ENCODE data around the gene TTYH3.

TTYH3 gene

DNA sequence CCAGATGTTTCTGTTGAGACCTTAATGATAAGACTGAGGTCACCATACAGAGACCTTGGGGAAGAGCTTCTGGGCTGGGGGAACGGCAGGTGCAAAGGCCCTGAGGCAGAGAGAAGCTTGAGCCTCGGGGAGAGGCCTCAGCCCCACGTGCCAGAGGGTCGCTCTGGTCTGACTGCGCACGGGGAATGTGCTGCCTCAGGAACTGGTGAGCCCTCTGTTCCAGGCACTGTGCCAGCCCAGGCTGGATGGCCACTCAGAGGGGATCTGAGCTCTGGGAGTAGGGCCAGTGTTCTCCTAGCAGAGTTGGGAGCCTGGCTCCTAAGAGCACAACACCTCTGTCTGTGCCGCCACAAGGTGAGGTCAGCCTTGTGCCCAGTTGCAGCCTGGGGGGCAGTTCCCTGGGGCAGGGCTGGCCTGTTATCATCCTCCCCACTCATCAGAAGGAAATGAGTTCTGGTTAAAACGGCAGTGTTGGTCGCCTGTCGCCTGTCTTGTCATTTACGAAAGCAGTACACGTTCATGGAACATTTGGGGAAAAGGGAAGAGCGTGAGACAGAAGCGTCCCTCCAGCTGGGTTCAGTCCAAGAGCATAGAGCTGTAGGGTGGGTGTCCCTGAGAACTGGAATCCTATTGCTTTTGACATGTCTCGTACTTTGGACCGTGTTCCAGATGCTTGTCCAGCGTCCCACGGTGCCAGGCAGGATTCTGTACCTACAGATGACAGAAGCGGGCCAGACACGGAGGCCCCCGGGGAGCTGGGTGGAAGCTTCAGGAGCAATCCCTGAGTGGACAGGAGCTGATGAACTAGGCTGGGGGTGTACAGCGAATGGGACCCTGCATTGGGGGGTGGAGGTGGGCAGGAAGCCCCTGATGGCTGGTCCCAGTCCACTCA lies 4.3 kb downstream of the TTYH3 start:
- Mint-ChIP-seq H3K9me3 (no peaks in the 10 kb centered on the region), H3K36me3 (no peaks in the 10 kb centered on the region), H3K4me1 (peaks cover 17% of the 10 kb centered on the region), H3K27me3 (no peaks in the 10 kb centered on the region), H3K27ac (no peak overlapping the region), H3K4me3 (no peak overlapping the region)

DNA sequence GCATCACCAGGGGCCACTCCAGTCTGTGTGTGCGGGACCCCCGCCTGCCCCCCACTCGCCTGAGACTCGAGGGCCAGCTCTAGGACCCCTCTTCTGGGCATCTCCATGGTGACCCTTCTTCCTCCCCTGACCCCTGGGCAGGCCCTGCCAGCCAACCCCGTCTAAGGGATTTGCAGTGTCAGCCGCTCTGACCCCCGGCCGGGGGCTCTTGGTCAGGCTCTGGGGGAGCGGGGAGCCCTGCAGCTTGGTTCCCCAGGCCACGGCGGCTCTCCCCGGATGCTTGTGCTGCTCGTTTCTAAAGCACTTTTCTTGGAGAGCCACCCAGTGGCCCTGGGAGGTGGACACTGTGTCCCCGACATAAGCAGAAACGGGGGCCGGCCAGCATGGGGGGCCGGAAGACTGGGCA lies 5.3 kb downstream of the TTYH3 start:
- Mint-ChIP-seq H3K9me3 (no peaks in the 10 kb centered on the region), H3K36me3 (no peaks in the 10 kb centered on the region), H3K4me3 (no peak overlapping the region), H3K27ac (no peak overlapping the region), H3K27me3 (no peaks in the 10 kb centered on the region), H3K4me1 (peaks cover 14% of the 10 kb centered on the region)

DNA sequence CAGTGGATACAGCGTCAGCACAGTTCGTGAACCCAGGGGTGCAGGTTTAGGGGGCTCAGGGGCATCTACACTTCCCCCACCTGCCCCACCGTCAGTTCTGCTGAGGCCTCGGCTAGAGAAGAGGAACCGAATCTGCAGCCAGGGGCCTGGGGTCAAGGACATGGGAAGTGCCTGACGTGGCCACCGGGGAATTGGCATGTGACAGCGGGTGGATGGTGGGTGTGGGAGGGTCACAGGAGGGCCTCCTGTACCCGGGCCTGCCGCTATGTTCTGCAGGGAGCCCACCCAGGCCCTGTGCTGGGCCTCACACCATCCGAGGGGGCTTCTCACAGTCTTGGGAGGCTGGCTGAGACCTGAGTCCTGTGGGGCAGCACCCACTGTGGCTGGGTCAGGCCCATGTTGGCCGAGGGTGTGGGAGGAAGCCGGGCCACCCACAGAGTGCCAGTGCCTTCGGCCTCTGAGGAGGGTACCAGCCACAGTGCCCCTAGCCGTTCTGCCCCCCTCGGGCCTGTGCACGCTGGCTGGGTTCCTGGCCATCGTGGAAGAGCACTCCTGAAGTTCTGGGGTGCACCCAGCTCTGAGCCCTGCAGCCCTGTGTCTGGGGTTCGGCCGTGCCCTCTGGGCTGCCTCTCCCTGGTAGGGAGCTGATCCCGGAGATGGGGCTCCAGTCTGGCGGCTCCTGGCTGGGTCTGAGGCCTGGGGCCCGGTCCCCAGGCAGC lies 5.9 kb downstream of the TTYH3 start:
- Mint-ChIP-seq H3K27ac (no peak overlapping the region), H3K36me3 (no peaks in the 10 kb centered on the region), H3K4me3 (no peak overlapping the region), H3K9me3 (no peaks in the 10 kb centered on the region), H3K4me1 (peaks cover 11% of the 10 kb centered on the region), H3K27me3 (no peaks in the 10 kb centered on the region)

DNA sequence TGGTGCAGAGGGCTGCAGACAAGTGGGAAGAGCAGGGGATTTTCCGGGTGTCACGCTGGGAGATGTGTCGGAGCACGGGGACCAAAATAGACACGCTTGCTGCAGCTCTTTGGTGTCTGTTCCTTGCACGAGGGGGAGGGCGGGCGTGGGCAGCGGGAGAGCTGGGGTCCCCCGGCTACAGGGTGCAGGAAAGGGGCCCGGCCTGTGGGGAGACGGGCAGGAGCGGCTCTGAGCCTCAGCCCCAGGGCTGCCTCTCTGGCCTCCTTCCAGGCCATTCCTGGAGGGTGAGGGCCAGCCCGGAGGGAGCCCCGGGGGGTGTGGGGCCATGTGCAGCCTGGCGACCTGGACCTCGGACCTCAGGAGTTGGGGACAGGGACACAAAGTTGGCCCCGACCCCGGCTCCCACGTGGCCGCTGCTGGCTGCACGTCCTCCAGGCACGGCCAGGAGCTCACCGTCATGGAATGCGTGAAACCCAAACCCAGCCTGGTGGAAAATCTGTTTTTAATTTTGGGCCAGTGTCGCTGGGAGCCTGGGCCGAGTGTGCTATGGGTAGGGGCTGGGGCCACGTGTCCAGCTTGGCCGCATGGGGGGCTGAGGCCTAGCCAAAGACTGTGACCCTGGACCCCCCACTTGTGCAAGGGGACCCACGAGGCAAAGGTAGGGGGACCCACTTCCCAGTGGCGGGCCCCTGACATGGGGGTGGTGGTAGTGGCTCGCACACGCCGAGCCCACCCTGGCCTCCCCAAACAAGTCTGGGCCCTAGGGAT lies 6.6 kb downstream of the TTYH3 start:
- Mint-ChIP-seq H3K4me1 (peaks cover 8% of the 10 kb centered on the region), H3K36me3 (no peaks in the 10 kb centered on the region), H3K9me3 (no peaks in the 10 kb centered on the region), H3K27me3 (no peaks in the 10 kb centered on the region), H3K4me3 (no peak overlapping the region), H3K27ac (no peak overlapping the region)

DNA sequence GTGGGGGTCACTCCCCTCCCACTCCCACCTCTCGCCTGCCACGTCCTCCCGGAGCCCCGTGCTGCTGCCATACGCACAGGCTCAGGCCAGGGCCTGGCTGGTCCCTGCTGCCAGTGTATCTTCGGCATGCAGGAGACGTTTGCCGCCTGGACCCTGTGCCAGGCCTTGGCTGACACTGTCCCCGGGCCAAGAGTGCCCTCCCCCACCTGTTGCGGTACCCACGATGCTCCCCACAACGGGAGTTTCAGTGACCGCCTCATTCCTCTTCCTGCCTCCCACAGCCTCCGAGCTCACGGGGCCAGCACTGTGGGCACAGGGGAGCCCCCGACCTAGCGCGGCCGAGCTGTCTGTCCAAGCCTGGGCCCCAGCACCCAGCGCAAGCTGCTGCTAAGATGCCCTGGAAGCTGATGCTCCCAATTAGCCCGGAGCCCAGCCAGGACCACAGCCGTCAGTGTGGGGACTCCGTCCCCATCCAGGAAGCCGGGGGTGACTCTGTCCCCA lies 7.4 kb downstream of the TTYH3 start:
- Mint-ChIP-seq H3K4me1 (peaks cover 2% of the 10 kb centered on the region), H3K27me3 (no peaks in the 10 kb centered on the region), H3K9me3 (no peaks in the 10 kb centered on the region), H3K4me3 (no peak overlapping the region), H3K27ac (no peak overlapping the region), H3K36me3 (no peaks in the 10 kb centered on the region)

DNA sequence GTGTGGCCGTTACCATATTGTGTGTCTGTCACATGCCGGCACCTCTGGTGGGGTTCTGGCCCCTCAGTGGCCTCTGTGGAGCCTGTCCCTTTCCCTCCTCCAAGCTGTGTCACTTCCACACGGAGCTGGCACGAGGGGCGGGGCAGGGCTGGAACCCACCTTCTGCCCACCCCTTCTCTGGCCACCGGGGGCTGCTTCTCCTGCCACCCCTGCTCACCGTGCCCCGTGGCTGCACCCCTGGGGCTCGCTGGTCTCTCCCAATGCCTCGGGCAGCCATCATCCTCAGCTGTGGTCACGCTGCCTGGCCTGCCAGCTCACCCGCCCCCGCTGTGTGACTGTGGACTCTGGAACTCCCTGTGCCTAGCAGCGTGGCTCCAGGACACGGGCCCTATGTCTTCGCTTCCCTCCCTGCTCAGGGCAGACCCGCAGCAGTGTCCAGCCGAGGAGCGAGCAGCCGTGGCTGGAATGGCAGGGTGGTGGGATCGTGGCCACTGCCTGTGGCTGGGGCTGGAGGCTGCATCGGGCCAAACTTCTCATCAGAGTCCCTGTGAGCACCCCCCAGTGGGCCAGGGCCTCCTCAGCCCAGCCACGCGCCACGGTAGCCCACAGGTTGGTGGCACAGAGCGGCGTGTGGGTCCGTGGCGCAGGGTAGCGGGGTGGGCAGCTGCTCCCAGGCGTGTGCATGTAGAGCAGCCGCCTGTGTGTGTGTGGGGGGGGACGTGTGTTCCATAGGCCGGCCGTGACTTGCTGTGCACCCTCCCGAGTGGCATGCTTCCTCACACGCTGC lies 8.1 kb downstream of the TTYH3 start:
- no peak overlapping the region for H3K4me3 Mint-ChIP-seq

DNA sequence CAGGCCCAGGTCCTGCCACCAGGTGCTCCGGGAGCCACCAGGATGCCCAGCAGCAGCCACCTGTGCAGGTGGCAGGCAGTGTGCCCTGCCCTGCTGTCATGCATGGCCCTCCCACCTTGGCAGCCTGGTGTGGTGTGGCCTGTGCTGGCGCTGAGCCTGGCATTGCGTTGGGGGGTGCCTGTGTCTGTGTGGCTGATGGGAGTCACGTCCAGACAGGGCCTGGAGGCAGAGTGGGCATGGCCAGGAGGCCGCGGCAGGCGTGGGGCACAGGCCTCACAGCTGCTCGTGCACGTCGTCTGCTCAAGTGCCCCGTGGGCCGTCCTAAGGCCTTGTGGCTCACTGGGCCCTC lies 8.7 kb downstream of the TTYH3 start:
- Mint-ChIP-seq H3K4me1 (peaks cover 13% of the 10 kb centered on the region), H3K36me3 (no peaks in the 10 kb centered on the region), H3K9me3 (no peaks in the 10 kb centered on the region), H3K27ac (no peak overlapping the region), H3K27me3 (no peaks in the 10 kb centered on the region), H3K4me3 (no peak overlapping the region)

More for the DNA sequence above, 8.1 kb downstream of the TTYH3 start:
- H3K9me3 Mint-ChIP-seq, result no peaks in the 10 kb centered on the region
- H3K4me1 Mint-ChIP-seq, result peaks cover 7% of the 10 kb centered on the region
- no peak overlapping the region for H3K27ac Mint-ChIP-seq
- H3K27me3 Mint-ChIP-seq, result no peaks in the 10 kb centered on the region
- no peaks in the 10 kb centered on the region for H3K36me3 Mint-ChIP-seq

DNA sequence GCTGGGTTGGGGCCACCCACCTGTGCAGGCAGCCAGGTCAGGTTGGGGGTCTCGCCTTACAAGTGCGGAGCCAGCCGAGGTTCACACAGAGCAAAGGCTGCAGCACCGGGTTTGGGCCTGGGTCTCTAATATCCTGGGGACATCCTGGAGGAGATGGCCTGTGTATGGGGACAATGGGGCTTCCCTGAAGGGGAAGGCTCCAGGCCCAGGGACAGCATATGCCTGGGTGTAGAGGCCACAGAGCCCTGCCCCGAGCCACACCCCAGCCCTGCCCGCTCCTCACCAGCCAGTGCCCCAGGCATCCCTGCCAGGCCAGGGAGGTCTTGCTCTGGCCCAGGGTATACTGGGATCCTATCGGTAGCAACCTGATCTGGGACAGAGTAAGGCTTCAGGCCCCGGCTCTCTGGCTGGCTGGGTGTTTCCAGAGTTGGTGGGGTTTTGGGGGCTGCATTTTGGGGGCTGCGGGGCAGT lies 9.1 kb downstream of the TTYH3 start:
- Mint-ChIP-seq H3K4me1 (peaks cover 16% of the 10 kb centered on the region), H3K27ac (no peak overlapping the region), H3K36me3 (no peaks in the 10 kb centered on the region), H3K27me3 (no peaks in the 10 kb centered on the region), H3K4me3 (no peak overlapping the region), H3K9me3 (no peaks in the 10 kb centered on the region)

DNA sequence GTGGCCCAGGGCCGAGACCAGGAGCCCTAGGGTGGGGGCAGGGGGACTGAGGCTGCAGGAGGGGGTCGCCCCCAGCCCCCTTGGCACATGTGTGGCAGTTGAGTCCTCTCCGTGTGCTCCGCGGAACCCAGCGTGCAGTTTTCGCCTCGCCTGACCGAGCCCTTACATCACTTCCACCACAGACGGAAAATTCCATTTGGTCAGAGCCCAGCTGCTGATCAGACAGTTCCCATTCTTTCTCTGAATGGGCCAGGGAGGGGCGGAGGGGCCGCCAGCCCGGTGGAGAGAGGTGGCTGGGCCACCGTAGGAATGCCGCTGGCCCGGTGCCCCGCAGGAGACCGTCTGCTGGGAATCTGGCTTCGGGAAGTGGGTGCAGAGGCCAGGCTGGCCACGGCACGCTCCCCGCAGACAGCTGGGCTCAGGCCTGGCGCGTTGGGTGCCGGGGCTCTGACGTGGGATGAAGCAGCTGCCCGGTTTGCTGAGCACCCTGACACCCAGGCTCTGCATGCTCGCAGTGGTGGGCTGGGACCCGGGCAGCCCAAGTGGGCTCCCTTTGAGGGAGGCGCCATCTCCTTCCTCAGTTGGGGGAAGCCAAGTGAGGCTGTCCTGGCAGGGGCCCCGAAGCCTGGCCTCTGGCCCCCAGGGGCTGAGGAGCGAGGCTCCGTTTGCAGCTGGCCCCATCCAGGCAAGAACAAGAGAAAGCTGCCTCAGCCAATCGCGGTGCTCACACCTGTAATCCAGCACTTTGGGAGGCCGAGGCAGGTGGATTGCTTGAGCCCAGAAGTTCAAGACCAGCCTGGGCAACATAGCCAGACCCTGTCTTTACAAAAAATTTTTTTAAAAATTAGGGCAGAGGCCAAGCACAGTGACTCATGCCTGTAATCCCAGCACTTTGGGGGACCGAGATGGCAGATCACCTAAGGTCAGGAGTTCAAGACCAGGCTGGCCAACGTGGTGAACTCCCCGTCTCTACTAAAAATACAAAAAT lies 9.9 kb downstream of the TTYH3 start:
- Mint-ChIP-seq H3K4me3 (no peak overlapping the region), H3K36me3 (no peaks in the 10 kb centered on the region), H3K9me3 (no peaks in the 10 kb centered on the region), H3K27me3 (no peaks in the 10 kb centered on the region), H3K4me1 (peaks cover 16% of the 10 kb centered on the region), H3K27ac (no peak overlapping the region)

DNA sequence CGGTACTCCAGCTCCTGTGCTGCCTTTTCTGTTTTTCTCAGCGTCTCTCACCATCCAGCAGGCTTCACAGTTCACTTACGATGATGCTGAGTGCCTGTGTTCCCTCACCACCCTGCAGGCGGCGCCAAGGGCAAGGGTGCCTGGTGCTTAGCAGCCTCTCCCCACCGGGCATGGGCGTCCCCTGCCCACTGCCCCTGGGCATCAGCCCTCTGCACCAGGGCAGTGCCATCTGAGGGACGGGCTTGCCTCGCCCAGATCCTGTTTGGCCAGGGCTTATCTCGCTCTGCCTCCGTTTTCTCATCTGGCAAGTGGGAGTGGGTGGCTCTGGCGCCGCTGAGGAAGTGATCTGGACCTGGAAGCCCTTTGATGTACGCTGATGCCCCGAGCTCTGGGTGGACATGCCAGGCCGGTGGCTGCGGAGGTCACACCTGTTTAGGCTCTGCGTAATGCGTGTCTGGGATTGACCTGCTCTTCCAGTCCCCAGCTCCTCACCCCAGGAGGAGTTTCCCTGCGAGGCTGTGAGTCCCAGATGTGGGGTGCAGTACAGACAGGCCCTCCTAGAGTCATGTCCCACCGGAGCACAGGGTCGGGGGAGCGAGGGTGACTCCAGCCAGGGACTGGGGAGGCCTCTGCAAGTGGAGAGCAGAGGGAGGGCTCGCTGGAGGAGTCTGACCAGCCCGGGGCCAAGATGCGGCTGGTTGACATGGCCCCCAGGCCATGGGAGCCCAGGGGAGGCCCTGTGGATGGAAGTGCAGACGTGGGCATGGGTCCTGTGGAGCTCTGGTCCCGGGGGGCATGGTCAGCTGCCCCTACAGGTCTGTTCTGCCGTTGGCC lies 11.8 kb downstream of the TTYH3 start:
- Mint-ChIP-seq H3K4me3 (no peak overlapping the region), H3K9me3 (no peaks in the 10 kb centered on the region), H3K27ac (no peak overlapping the region), H3K27me3 (no peaks in the 10 kb centered on the region), H3K4me1 (peaks cover 16% of the 10 kb centered on the region), H3K36me3 (no peaks in the 10 kb centered on the region)

DNA sequence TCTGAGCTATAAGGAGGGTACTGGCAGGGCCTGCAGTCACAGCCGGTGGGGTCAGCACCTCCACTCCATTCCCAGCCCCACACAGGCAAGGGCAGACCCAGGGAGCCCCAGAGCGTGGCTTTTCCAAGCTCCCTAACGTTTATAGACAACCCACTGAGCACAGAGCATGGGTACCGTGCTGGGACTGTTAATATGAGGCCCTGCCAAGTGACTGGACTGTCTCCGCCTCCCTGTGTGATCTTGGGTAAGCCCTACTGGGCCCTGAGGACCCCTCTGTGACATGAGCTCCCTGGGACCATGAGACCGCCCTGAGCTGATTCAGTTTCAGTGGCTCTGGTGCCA lies 12.4 kb downstream of the TTYH3 start:
- Mint-ChIP-seq H3K9me3 (no peaks in the 10 kb centered on the region), H3K4me1 (peaks cover 16% of the 10 kb centered on the region), H3K4me3 (no peak overlapping the region), H3K36me3 (no peaks in the 10 kb centered on the region), H3K27me3 (no peaks in the 10 kb centered on the region), H3K27ac (no peak overlapping the region)

DNA sequence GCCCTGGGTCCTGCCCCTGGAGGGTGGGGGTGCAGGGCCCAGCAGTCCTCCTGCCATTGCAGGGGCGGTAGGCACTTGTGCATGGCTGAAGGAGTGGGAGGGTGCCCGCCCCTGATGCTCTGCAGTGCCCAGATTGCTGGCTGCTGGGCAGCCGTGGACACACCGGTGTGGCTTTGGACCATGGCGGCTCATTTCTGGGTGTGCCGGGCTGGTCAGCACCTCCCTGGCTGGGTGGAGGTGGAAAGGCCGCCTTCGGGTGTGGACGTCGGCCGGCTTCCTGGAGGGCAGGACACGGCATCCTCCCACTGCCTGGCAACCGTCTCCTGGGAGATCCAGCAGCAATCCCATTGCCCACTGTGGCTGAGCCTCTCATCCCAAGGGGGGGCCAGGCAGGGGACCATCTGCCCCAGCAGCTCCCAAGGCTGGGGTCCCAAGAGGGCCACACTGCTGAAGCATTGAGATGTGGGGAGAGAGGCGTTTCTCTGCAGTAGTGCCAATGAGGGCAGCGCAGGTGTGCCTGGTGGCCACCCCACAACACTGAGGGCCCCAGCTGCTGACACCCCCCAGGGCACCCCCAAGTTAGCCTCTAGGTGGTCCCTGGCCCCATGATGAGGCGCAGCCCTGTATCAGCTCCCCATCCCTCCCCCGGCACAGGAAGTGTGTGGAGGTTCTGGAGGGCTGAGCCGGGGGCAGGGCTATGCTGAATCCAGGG lies 12.9 kb downstream of the TTYH3 start:
- no peaks in the 10 kb centered on the region for H3K36me3 Mint-ChIP-seq
- H3K27me3 Mint-ChIP-seq, result no peaks in the 10 kb centered on the region
- peak overlapping the region; percentile 69 for H3K27ac Mint-ChIP-seq
- H3K4me1 Mint-ChIP-seq, result peaks cover 16% of the 10 kb centered on the region
- peak overlapping the region; percentile 74 for H3K4me3 Mint-ChIP-seq
- H3K9me3 Mint-ChIP-seq, result no peaks in the 10 kb centered on the region

DNA sequence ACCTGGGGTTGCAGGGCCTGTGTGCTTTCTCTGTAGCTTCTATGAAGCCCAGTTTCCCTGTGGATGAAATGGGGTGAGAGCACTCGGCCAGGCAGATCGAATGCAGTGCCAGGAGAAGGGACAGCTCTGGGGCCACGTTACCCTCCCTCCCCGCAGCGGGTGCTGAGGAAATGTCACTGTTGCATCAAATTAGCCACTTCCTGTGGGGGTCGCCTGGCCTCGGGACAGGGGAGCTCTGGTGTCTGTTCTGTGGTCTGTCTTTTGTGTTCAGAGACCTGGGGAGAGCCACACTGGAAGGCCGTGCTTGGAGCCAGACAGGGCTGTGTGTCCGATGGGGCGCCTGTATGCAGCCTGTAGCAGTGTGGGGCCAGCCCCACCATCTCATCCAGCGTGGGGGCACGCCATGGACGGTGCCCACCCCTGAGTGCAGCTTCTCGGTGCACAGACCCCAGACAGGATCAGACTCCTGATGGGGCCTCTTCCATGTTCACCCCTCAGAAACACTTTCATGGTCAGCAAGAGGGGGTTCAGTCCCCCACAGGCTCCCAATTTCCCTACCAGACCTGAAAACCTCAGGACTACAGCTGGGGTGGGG lies 13.6 kb downstream of the TTYH3 start:
- H3K27ac Mint-ChIP-seq, result no peak overlapping the region
- H3K36me3 Mint-ChIP-seq, result no peaks in the 10 kb centered on the region
- H3K4me3 Mint-ChIP-seq, result peak overlapping the region; percentile 74
- H3K4me1 Mint-ChIP-seq, result peaks cover 16% of the 10 kb centered on the region
- H3K27me3 Mint-ChIP-seq, result no peaks in the 10 kb centered on the region
- no peaks in the 10 kb centered on the region for H3K9me3 Mint-ChIP-seq

Data from activated naive CD4-positive, alpha-beta T cell treated with anti-CD3 and anti-CD28 coated beads, Interleukin-2, amount 50 U/mL, for 24 hours (primary cell).